ENCODE data around the gene APCDD1L. TPM values are rescaled to one million over a fixed set of nuclear protein-coding genes. Genes with fewer than 3 reads are reported as not detected.

The APCDD1L gene
- total and polyA plus RNA-seq, 7 donors, result 0.03 to 1.2 (median 0.14) TPM

DNA sequence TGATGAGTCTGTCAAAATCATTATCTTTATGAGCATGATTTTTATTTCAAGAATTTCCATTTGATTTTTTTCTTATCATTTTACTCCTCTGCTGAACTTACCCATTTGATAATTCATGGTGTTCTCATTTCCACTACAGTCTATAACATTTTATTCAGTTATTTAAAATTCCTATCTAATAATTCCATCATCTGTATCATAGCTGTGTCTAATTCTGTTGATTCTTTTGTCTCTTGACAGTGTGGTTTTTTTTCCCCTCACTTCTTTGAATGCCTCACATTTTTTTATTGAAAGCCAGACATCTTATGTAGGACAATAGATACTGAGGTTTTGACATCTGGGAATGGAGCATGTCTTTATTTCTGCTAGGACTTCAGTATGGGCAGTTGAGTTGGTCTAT, 16.5 kb upstream of the APCDD1L start:
- Histone ChIP-seq H3K9me3 (peaks cover 27% of the 10 kb centered on the region), H3K27me3 (ENCODE audit: insufficient read depth in 3 of 3, low read length in 2 of 3) (no peaks in the 10 kb centered on the region), H3K27ac (no peak overlapping the region), H3K4me1 (no peaks in the 10 kb centered on the region), H3K4me3 (no peak overlapping the region), H3K36me3 (ENCODE audit: insufficient read depth in 1 of 2, low read depth in 1 of 2) (no peaks in the 10 kb centered on the region)
- intact Hi-C loops (cut with DNase I), result no loop called here
- DNase-seq (no peak), ATAC-seq (no peak)
- TF ChIP-seq, protein P1, sequence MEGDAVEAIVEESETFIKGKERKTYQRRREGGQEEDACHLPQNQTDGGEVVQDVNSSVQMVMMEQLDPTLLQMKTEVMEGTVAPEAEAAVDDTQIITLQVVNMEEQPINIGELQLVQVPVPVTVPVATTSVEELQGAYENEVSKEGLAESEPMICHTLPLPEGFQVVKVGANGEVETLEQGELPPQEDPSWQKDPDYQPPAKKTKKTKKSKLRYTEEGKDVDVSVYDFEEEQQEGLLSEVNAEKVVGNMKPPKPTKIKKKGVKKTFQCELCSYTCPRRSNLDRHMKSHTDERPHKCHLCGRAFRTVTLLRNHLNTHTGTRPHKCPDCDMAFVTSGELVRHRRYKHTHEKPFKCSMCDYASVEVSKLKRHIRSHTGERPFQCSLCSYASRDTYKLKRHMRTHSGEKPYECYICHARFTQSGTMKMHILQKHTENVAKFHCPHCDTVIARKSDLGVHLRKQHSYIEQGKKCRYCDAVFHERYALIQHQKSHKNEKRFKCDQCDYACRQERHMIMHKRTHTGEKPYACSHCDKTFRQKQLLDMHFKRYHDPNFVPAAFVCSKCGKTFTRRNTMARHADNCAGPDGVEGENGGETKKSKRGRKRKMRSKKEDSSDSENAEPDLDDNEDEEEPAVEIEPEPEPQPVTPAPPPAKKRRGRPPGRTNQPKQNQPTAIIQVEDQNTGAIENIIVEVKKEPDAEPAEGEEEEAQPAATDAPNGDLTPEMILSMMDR (IDR thresholded peaks at IDR 0.05), result no peak

- peaks cover 31% of the 10 kb centered on the region for H3K9me3 ChIP-seq
- intact Hi-C loops (cut with DNase I), result no loop called here
- TF ChIP-seq, protein P1 (IDR thresholded peaks at IDR 0.05), result no peak
Observed at GRCh38 chr20:58531063-58531462, 15.9 kb upstream of the APCDD1L start.

GRCh38 chr20:58528412-58528811, 13.2 kb upstream of the APCDD1L start:
- Histone ChIP-seq H3K4me3 (no peak overlapping the region), H3K27ac (no peak overlapping the region), H3K27me3 (ENCODE audit: insufficient read depth in 3 of 3, low read length in 2 of 3) (no peaks in the 10 kb centered on the region), H3K36me3 (ENCODE audit: insufficient read depth in 1 of 2, low read depth in 1 of 2) (no peaks in the 10 kb centered on the region), H3K4me1 (no peaks in the 10 kb centered on the region), H3K9me3 (peaks cover 32% of the 10 kb centered on the region)
- DNase-seq, result no peak
- intact Hi-C loops (cut with DNase I), result no loop called here
- WGBS, 3 donors, result 98% methylated on average over 1 of the region's 1 CpG
- TF ChIP-seq, protein P1 (IDR thresholded peaks at IDR 0.05), result no peak
- no peak for ATAC-seq

More at GRCh38 chr20:58531063-58531462, 15.9 kb upstream of the APCDD1L start:
- ATAC-seq (no peak), DNase-seq (no peak)
- Histone ChIP-seq H3K27ac (no peak overlapping the region), H3K36me3 (ENCODE audit: insufficient read depth in 1 of 2, low read depth in 1 of 2) (no peaks in the 10 kb centered on the region), H3K4me3 (no peak overlapping the region), H3K27me3 (ENCODE audit: insufficient read depth in 3 of 3, low read length in 2 of 3) (no peaks in the 10 kb centered on the region), H3K4me1 (no peaks in the 10 kb centered on the region)

DNA sequence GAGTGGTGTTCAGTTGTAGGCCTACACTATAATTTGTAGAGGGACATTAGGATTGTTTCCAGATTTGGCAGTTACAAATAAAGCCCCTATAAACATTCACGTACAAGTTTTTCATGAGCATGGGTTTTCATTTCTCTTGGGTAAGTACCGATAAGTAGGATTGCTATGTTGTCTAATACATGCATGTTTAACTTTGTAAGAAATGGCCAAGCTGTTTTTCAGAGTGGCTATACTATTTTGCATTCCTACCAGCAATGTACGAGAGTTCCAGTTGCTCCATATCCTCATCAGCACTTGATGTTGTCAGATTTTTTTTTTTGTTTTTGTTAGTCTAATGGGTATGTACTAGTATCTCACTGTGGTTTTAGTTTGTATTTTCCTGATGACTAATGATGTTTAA, 11.2 kb upstream of the APCDD1L start:
- no peak for DNase-seq
- intact Hi-C loops (cut with DNase I), result no loop called here
- Histone ChIP-seq H3K27ac (no peak overlapping the region), H3K4me3 (no peak overlapping the region), H3K9me3 (peaks cover 19% of the 10 kb centered on the region), H3K4me1 (no peaks in the 10 kb centered on the region), H3K36me3 (ENCODE audit: insufficient read depth in 1 of 2, low read depth in 1 of 2) (no peaks in the 10 kb centered on the region), H3K27me3 (ENCODE audit: insufficient read depth in 3 of 3, low read length in 2 of 3) (no peaks in the 10 kb centered on the region)
- ATAC-seq, result no peak
- WGBS, 3 donors, result 98% methylated on average over 3 of the region's 3 CpGs
- TF ChIP-seq, protein P1 (IDR thresholded peaks at IDR 0.05), result no peak

- intact Hi-C loops (cut with DNase I), result no loop called here
- WGBS, 3 donors, result 66 to 72% (median 68%) methylated on average over 7 of the region's 7 CpGs
- H3K27me3 ChIP-seq (ENCODE audit: insufficient read depth in 3 of 3, low read length in 2 of 3), result no peaks in the 10 kb centered on the region
- H3K36me3 ChIP-seq (ENCODE audit: insufficient read depth in 1 of 2, low read depth in 1 of 2), result no peaks in the 10 kb centered on the region
- ATAC-seq (no peak), DNase-seq (no peak)
- no peaks in the 10 kb centered on the region for H3K4me1 ChIP-seq
- H3K27ac ChIP-seq, result no peak overlapping the region
- TF ChIP-seq, protein P1 (IDR thresholded peaks at IDR 0.05), result no peak
- H3K9me3 ChIP-seq, result peaks cover 10% of the 10 kb centered on the region
- H3K4me3 ChIP-seq, result no peak overlapping the region
Observed at GRCh38 chr20:58524814-58525213, 9.6 kb upstream of the APCDD1L start.
